Sciatic nerve (tissue), 2 donors: ENCODE results near the gene WBP4. TPM values are rescaled to one million over a fixed set of nuclear protein-coding genes. Genes with fewer than 3 reads are reported as not detected.

ENCODE experiments used
- ATAC-seq: fragments of 200-7000 bp; cut with Tn5 transposase; one replicate; pipeline ENCODE4 v1.9.1; 2020; ENCODE audit warnings: mild to moderate bottlenecking, moderate library complexity
- DNase-seq: peaks from one replicate; pipeline ENCODE4 v3.0.0-alpha.2; 2020; ENCODE audit warnings: low spot score
- intact Hi-C: fragments of 100-400 bp; cut with DNase I; formaldehyde crosslinking; loops from one replicate; pipeline ENCODE4 v1.14.2; 2022
- microRNA-seq: library from miRNA; unstranded; fragments of <30 nt; microRNA quantifications from one replicate; pipeline ENCODE4 v1.2.0, GENCODE V29; 2020
- total RNA-seq: library from RNA; stranded (reverse); fragmentation: NEBNext Ultra II Directional; extraction: Animal tissue kit (Norgen Biotek cat#: 25700); gene quantifications from one replicate; pipeline ENCODE4 v1.2.1, GENCODE V29; 2021
- donor health status: DM: no; HTN: no; CAD: no.
- donor health status: DM: no; HTN: no; CAD: no.

Gene WBP4
- total RNA-seq, 1 donor from 2014 or later = 17.1 TPM

- ATAC-seq (peak; percentile 100), DNase-seq (peak; percentile 95)
- intact Hi-C loops = loop anchor here (10.0 kb wide), 1 partner anchor 72 kb away; no protein-coding TSS in a partner anchor
These were observed 71.3 kb downstream of the WBP4 start, which contains the start of gene KBTBD6 for GRCh38 chr13:41132512-41133152. Gene KBTBD6, minus strand, starts transcription at chr13:41132802. Its CDS starts 291 bp downstream, at chr13:41132511.

Small RNA genes within 50 kb of the gene (microRNA-seq; reads per million reads assigned to microRNA genes)
- gene MIR3168 = not detected

Other genes with a start within 250 kb of the WBP4 start
- gene ELF1, start 42.2 kb upstream of the WBP4 start, total RNA-seq = 61.7 TPM
- 9.8 TPM for gene KBTBD6, start 71.3 kb downstream of the WBP4 start, total RNA-seq
- 8.5 TPM for gene KBTBD7, start 133.1 kb downstream of the WBP4 start, total RNA-seq
- 12.2 TPM for gene MTRF1, start 202.1 kb downstream of the WBP4 start, total RNA-seq
- gene NAA16, start 249.8 kb downstream of the WBP4 start, total RNA-seq = 29.7 TPM